ENCODE data around the gene UBALD2.
"Not testable (repeated sequence)": the region's sequence is repeated elsewhere in the genome, so short reads cannot be mapped to it uniquely, and the experiment has no call there.

The UBALD2 gene

GRCh38 chr17:76264755-76265623 is at the start of gene UBALD2:
TSS of gene UBALD2 (plus strand) at chr17:76265348. CDS start at chr17:76265506, 158 bp downstream.
- no peak for TF ChIP-seq CTCF (IDR thresholded peaks at IDR 0.05; ENCODE audit: low read depth, low read length)
- H3K4me3 ChIP-seq (ENCODE audit: low read depth, low read length): peak within 1 kb of the TSS; percentile 80

- TF ChIP-seq CTCF (IDR thresholded peaks at IDR 0.05; ENCODE audit: low read depth, low read length): no peak
- no peak overlapping the region for H3K4me3 ChIP-seq (ENCODE audit: low read depth, low read length)
These were observed 48.1 kb upstream of the UBALD2 start for GRCh38 chr17:76217081-76217480.

- no peak overlapping the region for H3K4me3 ChIP-seq (ENCODE audit: low read depth, low read length)
- no peak for TF ChIP-seq CTCF (IDR thresholded peaks at IDR 0.05; ENCODE audit: low read depth, low read length)
These were observed 45.3 kb upstream of the UBALD2 start for GRCh38 chr17:76219670-76220383.

GRCh38 chr17:76223802-76224201 is 41.3 kb upstream of the UBALD2 start:
- H3K4me3 ChIP-seq (ENCODE audit: low read depth, low read length): no peak overlapping the region
- TF ChIP-seq CTCF (IDR thresholded peaks at IDR 0.05; ENCODE audit: low read depth, low read length): no peak

- H3K4me3 ChIP-seq (ENCODE audit: low read depth, low read length): not testable (repeated sequence)
These were observed 39.6 kb upstream of the UBALD2 start for GRCh38 chr17:76225373-76226086.

GRCh38 chr17:76226749-76227148 is 38.4 kb upstream of the UBALD2 start:
- H3K4me3 ChIP-seq (ENCODE audit: low read depth, low read length): not testable (repeated sequence)

- no peak for TF ChIP-seq CTCF (IDR thresholded peaks at IDR 0.05; ENCODE audit: low read depth, low read length)
These were observed 32.8 kb upstream of the UBALD2 start for GRCh38 chr17:76232342-76232741.

More at GRCh38 chr17:76232342-76232741, 32.8 kb upstream of the UBALD2 start:
- no peak overlapping the region for H3K4me3 ChIP-seq (ENCODE audit: low read depth, low read length)
